Measurements from ENCODE around the gene IHH.

Gene IHH

GRCh38 chr2:219099329-219099728 lies 38.6 kb upstream of the IHH start:
- DNase-seq = no peak
- no peaks in the 10 kb centered on the region for H3K4me1 ChIP-seq
- H3K4me3 ChIP-seq (ENCODE audit: low read depth, low read length) = no peak overlapping the region
- H3K36me3 ChIP-seq = no peaks in the 10 kb centered on the region
- no peak for TF ChIP-seq CTCF (IDR thresholded peaks at IDR 0.05; ENCODE audit: low read depth, low read length)
- no peaks in the 10 kb centered on the region for H3K9me3 ChIP-seq
- H3K27me3 ChIP-seq = no peaks in the 10 kb centered on the region

DNA sequence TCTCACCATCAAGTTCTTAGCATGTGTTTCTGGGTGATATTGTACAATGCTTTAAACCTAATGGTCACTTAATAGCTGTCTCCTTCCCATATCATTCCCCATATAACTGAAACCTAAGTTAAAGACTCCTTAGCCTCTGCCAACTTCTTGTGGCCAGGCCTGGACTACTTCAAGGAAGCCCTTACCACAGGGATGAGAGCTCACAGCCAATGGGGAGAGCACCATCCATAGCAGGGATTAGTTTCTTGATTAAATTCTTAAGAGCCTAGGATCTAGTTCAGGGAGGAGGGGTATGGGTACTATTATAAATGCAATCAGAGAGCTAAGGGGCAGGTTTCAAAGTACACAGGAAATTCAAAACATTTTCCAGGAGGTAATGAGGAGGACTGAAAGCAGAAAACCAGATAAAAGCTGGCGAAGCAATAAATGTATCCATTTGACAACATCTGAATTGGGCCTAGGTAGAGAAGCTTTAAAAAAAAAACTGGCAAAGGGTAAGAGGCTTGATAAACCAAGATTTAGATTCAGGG lies 34.8 kb upstream of the IHH start:
- Histone ChIP-seq H3K9me3 (no peaks in the 10 kb centered on the region), H3K4me3 (ENCODE audit: low read depth, low read length) (no peak overlapping the region), H3K4me1 (no peaks in the 10 kb centered on the region), H3K36me3 (no peaks in the 10 kb centered on the region), H3K27me3 (no peaks in the 10 kb centered on the region)
- no peak for DNase-seq
- no peak for TF ChIP-seq CTCF (IDR thresholded peaks at IDR 0.05; ENCODE audit: low read depth, low read length)

DNA sequence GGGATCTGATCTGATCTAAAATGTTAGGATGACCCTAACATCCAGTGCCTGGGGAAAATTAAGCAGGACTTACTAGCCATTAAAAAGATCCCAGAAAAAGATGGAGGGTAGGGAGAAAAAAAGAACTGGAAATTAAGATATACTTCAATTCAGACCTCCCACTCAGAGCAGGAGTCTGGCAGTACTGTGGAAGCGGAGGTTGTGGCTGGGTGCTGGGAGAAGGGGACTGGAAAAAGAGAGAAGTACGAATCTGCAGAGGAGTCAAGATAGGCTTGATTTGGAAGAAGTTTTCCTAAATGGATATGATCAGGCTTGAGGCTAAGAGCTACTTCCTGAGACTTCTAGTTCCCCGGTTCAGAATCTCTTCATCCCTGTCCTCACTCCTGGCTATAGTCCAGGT lies 33.5 kb upstream of the IHH start:
- DNase-seq = no peak
- Histone ChIP-seq H3K4me1 (no peaks in the 10 kb centered on the region), H3K27me3 (no peaks in the 10 kb centered on the region), H3K9me3 (no peaks in the 10 kb centered on the region), H3K36me3 (no peaks in the 10 kb centered on the region), H3K4me3 (ENCODE audit: low read depth, low read length) (no peak overlapping the region)
- no peak for TF ChIP-seq CTCF (IDR thresholded peaks at IDR 0.05; ENCODE audit: low read depth, low read length)

- TF ChIP-seq CTCF (IDR thresholded peaks at IDR 0.05; ENCODE audit: low read depth, low read length) = no peak
- no peak overlapping the region for H3K4me3 ChIP-seq (ENCODE audit: low read depth, low read length)
- no peak for DNase-seq
- no peaks in the 10 kb centered on the region for H3K9me3 ChIP-seq
- H3K27me3 ChIP-seq = no peaks in the 10 kb centered on the region
- H3K4me1 ChIP-seq = no peaks in the 10 kb centered on the region
- no peaks in the 10 kb centered on the region for H3K36me3 ChIP-seq
Observed at GRCh38 chr2:219090436-219091299, 29.9 kb upstream of the IHH start.

GRCh38 chr2:219089330-219089729 lies 28.6 kb upstream of the IHH start:
- no peaks in the 10 kb centered on the region for H3K9me3 ChIP-seq
- DNase-seq = no peak
- no peaks in the 10 kb centered on the region for H3K4me1 ChIP-seq
- H3K4me3 ChIP-seq (ENCODE audit: low read depth, low read length) = no peak overlapping the region
- TF ChIP-seq CTCF (IDR thresholded peaks at IDR 0.05; ENCODE audit: low read depth, low read length) = no peak
- H3K27me3 ChIP-seq = no peaks in the 10 kb centered on the region
- H3K36me3 ChIP-seq = no peaks in the 10 kb centered on the region

DNA sequence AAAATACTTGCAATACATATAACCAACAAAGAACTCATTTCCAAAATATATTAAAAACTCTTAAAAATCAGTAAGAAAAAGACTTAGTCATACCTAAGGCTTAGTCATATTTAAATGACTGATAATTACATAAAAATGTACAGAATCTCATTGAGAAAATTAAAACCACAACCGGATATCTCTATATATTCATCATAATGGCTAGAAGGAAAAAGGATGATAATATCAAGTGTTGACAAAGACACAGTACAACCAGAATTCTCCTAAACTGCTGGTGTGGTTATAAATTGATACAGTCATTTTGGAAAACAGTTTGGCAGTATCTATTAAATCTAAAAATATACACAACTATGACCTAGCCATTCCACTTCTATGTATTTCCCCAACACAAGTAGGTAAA lies 27.1 kb upstream of the IHH start:
- H3K9me3 ChIP-seq = no peaks in the 10 kb centered on the region
- no peak overlapping the region for H3K4me3 ChIP-seq (ENCODE audit: low read depth, low read length)
- H3K36me3 ChIP-seq = no peaks in the 10 kb centered on the region
- DNase-seq = no peak
- TF ChIP-seq CTCF (IDR thresholded peaks at IDR 0.05; ENCODE audit: low read depth, low read length) = no peak
- no peaks in the 10 kb centered on the region for H3K27me3 ChIP-seq
- H3K4me1 ChIP-seq = no peaks in the 10 kb centered on the region

Data from BE2C (cell line).